LNCAP (cell line): Measurements from ENCODE around the gene EPC1.

ENCODE experiments used
- TF ChIP-seq, protein P1 (sequence below): fragments of 450-650 bp; IDR thresholded peaks from 2 replicates; pipeline ENCODE4 v1.5.1; 2017; ENCODE audit warnings: mild to moderate bottlenecking

The EPC1 gene

DNA sequence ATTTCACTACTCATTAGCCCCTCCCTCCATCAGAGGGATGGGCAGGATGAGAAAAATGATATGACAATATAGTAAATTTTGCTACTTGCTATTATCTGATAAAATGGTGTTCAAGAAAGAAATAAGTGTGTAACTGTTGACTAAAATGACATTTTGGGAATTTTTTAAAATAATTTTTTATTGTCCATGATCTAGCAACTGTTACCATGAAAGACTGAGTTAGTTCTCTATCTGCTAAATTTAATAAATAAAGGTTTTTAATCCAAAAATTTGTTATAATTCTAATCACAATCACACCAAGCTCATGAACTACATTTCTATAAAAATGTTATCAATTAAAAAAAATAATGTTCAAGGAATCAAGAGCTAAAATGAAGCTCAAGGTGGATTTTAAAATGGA is 28.7 kb upstream of the EPC1 start:
- TF ChIP-seq, protein P1, sequence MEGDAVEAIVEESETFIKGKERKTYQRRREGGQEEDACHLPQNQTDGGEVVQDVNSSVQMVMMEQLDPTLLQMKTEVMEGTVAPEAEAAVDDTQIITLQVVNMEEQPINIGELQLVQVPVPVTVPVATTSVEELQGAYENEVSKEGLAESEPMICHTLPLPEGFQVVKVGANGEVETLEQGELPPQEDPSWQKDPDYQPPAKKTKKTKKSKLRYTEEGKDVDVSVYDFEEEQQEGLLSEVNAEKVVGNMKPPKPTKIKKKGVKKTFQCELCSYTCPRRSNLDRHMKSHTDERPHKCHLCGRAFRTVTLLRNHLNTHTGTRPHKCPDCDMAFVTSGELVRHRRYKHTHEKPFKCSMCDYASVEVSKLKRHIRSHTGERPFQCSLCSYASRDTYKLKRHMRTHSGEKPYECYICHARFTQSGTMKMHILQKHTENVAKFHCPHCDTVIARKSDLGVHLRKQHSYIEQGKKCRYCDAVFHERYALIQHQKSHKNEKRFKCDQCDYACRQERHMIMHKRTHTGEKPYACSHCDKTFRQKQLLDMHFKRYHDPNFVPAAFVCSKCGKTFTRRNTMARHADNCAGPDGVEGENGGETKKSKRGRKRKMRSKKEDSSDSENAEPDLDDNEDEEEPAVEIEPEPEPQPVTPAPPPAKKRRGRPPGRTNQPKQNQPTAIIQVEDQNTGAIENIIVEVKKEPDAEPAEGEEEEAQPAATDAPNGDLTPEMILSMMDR = no peak

DNA sequence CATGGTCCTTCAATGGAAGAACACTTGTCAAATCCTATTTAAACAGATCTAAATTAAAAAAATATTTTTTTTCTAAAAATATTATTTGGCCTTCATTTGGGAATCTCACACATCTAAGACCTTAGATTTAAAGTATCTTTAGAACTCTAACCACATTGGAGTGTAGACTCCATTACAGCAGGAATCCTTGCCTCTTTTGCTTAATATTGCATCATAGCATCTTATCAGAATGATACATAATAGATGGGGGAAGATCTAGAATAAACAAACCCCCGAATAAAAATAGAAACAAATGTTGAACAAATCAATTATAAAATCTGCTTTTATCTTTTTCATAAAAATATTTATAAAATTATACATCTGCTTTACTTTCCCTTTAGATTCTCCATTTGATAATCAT is 27.6 kb upstream of the EPC1 start:
- TF ChIP-seq, protein P1 = no peak

DNA sequence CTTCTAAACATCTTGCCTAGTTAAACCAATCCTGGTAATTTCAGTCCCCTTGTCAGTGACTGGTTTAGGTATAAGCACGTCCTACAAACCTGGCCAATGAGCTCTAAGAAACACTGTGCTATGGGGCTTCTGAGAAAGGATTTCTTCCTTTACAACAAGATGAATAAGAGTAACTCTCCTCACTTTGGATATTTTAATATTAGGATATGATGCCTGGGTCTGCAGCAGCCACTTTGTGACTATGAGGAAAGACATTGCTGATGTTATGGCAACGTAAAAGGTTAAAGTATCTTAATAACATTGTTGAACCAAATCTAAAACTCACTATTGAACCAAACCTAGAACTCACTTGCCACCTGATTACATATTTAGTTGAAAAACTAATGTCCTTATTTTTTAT is 26.5 kb upstream of the EPC1 start:
- TF ChIP-seq, protein P1 = no peak

DNA sequence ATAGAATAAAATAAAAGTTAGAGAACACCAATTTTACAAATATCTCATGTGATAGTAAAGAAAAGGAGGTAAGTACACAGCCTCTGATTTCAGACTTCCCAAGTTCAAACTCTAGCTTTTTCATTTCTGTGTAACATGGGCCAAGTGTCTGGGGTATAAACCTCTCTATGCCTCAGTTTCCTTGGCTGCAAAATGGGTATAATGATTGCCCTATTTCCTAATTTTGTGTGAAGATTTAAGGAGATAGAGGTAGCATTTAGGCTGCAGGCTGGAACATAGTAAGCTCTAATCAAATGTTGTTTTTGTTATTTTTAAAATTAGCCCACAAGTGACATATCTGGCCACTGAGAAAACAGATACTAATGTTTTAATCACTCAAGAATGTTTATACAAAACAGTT is 26.1 kb upstream of the EPC1 start:
- TF ChIP-seq, protein P1 = no peak

DNA sequence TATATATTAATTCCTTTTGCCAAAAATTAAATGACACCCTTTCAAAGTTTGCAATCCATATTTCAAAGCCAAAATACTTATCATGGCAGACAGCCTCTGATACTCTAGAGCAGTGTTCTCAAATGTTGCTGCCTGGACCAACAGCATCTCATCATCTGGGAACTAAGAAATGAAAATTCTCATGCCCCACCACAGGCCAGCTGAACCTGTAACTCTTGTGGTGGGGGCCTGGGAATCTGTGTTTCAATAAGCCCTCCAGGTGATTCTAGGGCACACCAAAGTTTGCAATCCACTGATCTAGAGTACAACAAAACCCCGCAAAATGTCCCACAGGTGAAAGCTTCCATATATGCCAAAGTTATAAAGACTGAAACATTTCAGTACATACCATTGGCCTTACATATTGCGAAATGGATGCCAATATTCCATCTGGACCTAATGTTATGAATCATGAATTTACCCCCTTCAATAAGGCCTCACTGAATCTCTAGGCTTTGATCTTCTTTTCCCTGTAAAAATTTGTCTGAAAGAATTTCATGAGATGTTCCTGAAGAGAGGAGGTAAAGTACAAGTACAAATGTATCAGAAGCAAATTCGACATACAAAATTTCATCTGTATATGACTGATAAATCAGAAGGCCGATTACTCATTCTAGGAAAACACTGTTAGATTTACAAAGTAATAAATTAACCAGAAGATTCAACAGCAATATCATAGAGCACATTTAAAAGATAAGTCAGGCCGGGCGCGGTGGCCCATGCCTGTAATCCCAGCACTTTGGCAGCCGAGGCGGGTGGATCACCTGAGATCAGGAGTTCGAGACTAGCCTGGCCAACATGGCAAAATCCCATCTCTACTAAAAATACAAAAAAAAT is 25.3 kb upstream of the EPC1 start:
- TF ChIP-seq, protein P1 = no peak

DNA sequence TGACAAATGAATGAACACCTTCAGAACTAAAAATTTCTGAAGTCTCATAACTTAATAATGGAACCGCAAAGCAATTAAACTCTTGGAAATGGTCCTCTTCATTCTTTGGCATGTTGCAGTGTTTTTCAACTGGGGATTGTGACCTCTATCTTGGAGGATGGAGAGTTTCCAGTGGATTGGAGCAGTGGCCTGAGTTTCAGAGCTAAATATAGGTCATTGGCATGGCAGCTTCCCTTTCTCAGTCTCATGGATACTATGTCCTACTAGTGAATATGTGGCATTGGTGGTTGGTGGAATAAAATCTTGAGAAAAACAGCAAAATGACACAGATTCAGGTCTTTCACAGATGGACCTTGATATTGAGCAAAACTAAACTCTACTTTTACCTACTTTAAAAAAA is 24.1 kb upstream of the EPC1 start:
- TF ChIP-seq, protein P1 = no peak

DNA sequence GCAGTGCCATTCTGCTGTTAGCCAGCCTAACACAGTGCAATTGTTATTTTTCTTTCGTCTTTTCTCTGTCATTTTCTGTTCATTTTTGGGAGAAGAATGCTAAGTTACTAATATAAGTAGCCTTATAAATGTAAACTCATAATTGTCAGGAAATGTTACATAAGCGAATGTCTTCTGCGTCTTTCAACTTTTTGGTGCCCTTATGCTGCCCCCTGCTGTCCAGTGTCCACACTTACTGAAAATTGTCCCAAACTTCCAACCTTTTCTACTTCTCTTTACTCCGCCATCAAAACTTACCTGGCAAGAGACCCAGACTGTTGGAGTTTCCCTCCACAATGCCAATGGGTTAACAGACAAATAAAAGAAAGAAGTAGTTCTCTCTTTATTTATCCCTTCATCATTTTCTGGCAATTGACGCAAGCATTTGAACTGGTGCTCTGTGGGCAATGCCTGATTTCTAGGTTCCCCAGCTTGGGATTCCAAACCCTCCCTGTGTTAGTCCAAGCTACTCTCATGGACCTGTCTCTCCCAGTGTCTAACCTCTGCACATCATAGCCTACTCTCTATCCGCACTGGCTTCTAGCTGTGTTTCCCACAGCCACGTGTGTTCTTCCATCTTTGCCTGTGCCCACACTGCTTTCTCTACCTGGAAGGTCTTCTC is 21.0 kb upstream of the EPC1 start:
- TF ChIP-seq, protein P1 = peak; percentile 80
